Astrocyte of the cerebellum (primary cell): ENCODE data around the gene ECSIT.
"Not testable (repeated sequence)": the region's sequence is repeated elsewhere in the genome, so short reads cannot be mapped to it uniquely, and the experiment has no call there.

Experiments
- DNase-seq: peaks from one replicate; pipeline ENCODE4 v3.0.0-alpha.2; 2011; ENCODE audit warnings: low read depth
- H3K4me3 ChIP-seq: 2 replicates; pipeline ENCODE4 v1.5.1; 2011; ENCODE audit warnings: mild to moderate bottlenecking, low read depth, low read length, moderate library complexity
- in situ Hi-C: cut with HindIII; loops from 2 replicates; pipeline ENCODE4 v1.10.0; 2017; ENCODE audit warnings: low sequenced_read_pairs
- TF ChIP-seq, protein P1 (sequence below): IDR thresholded peaks from 2 replicates; pipeline ENCODE4 v1.5.1; 2012; ENCODE audit warnings: low read length, low read depth, moderate library complexity, mild to moderate bottlenecking; ENCODE audit errors: missing control alignments

Gene ECSIT, protein sequence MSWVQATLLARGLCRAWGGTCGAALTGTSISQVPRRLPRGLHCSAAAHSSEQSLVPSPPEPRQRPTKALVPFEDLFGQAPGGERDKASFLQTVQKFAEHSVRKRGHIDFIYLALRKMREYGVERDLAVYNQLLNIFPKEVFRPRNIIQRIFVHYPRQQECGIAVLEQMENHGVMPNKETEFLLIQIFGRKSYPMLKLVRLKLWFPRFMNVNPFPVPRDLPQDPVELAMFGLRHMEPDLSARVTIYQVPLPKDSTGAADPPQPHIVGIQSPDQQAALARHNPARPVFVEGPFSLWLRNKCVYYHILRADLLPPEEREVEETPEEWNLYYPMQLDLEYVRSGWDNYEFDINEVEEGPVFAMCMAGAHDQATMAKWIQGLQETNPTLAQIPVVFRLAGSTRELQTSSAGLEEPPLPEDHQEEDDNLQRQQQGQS

DNA sequence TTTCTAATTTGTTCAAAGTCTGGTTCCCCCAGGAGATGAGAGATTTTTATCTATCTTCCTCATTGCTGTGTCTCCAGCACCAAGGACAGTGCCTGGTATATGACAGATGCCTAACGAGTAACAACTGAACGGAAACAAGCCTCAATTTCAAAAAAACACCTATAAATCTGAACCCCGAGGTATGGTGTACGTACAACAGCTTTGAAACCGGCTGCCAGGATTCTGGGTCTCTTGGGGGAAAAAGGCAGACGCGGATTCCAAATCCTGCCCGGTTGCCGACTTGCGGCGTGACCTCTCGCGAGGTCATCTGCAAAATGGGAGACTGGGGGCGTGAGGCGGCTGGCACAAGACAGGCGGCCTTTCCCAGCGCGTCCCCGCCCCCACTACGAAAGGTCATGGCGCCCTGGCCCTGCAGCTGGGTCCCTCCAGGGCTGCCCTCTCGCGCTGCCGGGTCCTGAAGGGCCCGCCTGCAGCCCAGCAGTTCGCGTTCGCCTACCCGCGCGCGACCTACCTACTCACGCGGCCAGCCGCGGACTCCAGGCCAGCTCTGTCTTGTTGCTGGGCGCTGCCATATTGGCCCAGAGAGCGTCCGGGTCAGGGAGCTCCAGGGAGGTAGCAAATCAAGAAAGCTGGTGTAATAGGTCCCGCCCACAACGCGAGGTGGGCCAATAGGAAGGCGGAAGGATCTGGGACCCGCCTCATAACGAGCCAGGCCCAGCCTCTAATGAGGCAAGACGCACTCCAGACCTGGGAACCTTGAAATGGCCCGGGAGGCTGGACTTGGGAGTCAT is at the start of gene ECSIT:
TSS of gene ECSIT (minus strand) at position 584 of the 791 bp plus-strand sequence. CDS start 9,964 bp downstream, outside the sequence.
- TF ChIP-seq, protein P1, sequence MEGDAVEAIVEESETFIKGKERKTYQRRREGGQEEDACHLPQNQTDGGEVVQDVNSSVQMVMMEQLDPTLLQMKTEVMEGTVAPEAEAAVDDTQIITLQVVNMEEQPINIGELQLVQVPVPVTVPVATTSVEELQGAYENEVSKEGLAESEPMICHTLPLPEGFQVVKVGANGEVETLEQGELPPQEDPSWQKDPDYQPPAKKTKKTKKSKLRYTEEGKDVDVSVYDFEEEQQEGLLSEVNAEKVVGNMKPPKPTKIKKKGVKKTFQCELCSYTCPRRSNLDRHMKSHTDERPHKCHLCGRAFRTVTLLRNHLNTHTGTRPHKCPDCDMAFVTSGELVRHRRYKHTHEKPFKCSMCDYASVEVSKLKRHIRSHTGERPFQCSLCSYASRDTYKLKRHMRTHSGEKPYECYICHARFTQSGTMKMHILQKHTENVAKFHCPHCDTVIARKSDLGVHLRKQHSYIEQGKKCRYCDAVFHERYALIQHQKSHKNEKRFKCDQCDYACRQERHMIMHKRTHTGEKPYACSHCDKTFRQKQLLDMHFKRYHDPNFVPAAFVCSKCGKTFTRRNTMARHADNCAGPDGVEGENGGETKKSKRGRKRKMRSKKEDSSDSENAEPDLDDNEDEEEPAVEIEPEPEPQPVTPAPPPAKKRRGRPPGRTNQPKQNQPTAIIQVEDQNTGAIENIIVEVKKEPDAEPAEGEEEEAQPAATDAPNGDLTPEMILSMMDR = no peak
- peak within 1 kb of the TSS; percentile 82 for H3K4me3 ChIP-seq
- in situ Hi-C loops = no loop called here
- DNase-seq = peak; percentile 96

DNA sequence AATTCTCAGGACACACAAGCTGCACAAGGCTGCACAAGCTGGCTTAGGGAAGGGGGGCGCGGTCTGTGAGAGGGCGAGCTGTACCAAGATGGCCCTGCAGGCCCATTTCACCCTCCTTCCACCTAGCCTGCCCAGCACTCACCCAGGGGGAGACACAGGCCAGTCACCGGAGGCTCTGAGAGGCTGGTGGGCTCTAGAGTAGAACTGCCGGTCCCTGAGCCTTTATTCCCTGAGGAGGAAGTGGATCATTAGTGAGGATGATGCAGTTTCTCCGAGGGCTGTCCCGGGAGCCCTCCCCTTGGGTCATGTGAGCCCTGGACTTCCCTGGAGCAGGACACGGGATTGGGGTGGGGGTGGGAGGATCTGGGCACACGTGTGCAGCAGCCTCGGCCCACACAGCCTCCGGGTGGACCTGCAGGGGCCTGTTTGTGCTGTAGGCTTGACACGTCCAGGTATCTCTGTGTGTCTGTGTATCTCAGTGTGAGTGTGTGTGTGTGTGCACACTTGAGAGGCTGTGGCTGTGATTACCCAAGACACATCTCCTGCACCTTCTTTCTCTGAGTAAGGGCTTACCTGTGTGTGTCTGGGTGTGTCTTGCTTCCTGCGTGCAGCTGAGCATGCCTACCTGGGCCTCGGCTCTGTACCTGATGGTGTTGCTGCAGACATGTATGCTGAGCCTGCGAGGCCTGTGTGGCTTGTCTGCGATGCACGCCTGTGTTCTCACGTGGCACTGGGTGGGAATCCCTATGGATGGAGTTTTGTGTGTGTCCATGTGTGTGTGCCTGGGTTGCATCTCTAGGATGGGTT is 48.7 kb upstream of the ECSIT start, which contains the start of gene ACP5:
TSS of gene ACP5 (minus strand) at position 195 of the 807 bp plus-strand sequence. CDS start 328 bp downstream, outside the sequence.
- TF ChIP-seq, protein P1 = no peak
- in situ Hi-C loops = no loop called here
- H3K4me3 ChIP-seq = no peak within 1 kb of the TSS
- no peak for DNase-seq

DNA sequence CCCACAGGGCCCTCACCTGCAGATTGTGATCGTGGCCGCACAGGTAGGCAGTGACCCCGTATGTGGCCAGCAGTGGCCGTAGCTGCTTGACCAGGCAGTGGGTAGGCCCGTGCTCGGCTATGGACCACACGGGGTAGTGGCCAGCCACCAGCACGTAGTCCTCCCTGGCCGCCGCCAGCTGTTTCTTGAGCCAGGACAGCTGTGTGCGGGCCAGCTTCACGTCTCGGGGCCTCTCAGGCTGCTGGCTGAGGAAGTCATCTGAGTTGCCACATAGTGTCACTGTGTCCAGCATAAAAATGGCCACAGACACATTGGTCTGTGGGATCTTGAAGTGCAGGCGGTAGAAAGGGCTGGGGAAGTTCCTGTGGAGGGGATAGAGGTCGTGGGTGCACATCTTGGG is 47.3 kb upstream of the ECSIT start:
- TF ChIP-seq, protein P1 = no peak
- in situ Hi-C loops = no loop called here

DNA sequence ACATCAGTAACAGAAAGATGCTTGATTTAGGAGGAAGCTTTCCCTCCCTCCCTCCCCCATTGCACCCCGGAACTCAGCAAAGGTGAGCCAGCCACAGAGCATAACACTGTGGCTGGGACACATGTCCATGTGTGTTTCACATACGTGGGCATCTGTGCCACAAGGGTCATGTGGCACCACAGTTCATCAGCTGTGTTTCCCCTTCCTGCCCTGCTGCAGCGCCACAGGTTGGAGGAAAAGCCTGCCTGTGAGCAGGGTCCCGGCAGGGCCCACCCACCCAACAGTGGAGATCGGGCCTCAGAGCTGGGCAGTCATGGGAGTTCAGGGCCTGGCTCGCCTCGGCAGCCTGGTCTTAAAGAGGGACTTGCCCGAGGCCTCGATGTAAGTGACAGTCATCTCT is 45.8 kb upstream of the ECSIT start:
- in situ Hi-C loops = no loop called here
- TF ChIP-seq, protein P1 = no peak
- no peak overlapping the region for H3K4me3 ChIP-seq
- DNase-seq = no peak

More for the DNA sequence above, 47.3 kb upstream of the ECSIT start:
- no peak overlapping the region for H3K4me3 ChIP-seq
- DNase-seq = no peak

DNA sequence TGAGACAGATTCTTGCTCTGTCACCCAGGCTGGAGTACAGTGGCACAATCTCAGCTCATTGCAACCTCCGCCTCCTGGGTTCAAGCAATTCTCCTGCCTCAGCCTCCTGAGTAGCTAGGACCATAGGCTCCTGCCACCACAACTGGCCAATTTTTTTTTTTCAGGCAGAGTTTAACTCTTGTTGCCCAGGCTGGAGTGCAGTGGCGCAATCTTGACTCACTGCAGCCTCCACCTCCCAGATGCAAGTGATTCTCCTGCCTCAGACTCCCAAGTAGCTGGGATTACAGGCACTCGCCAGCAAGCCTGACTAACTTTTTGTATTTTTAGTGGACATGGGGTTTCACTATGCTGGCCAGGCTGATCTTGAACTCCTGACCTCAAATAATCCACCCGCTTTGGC is 44.8 kb upstream of the ECSIT start:
- DNase-seq, in situ Hi-C loops, H3K4me3 ChIP-seq: not testable (repeated sequence)

DNA sequence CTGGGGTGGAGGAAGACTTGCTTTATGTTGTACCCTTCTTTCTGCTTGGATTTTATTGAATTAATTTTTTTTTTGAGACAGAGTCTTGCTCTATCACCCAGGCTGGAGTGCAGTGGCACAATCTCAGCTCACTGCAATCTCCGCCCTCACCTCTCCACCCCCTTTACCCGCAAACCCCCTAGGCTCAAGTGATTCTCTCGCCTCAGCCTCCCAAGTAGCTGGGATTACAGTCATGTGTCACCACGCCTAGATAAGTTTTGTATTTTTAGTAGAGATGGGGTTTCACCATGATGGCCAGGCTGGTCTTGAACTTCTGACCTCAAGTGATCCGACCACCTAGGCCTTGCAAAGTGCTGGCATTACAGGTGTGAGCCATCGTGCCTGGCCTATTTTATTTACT is 44.4 kb upstream of the ECSIT start:
- in situ Hi-C loops, DNase-seq, H3K4me3 ChIP-seq: not testable (repeated sequence)

DNA sequence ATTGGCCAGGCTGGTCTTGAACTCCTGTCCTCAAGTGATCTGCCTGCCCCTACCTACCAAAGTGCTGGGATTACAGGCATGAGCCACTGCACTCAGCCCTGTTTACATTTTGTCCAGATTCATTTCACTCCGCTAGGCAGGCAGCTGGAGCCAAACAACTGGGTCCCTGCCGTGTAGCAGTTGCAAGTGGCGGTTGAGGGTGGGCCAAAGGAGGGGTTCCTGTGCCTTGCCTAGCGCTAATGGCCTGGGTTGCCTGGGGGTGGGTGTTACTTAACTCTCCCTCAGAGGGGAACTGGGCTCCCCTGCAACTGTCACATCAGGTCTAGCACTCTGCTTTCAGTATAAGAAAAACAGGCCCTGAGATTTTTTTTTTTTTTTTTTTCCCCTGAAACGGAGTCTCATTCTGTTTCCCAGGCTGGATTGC is 41.1 kb upstream of the ECSIT start:
- no peak overlapping the region for H3K4me3 ChIP-seq
- TF ChIP-seq, protein P1 = no peak
- DNase-seq = no peak
- in situ Hi-C loops = no loop called here
